HepG2 (cell line): ENCODE data around the gene TPO. TPM values are rescaled to one million over a fixed set of nuclear protein-coding genes. Genes with fewer than 3 reads are reported as not detected.

ENCODE experiments used
- ATAC-seq: fragments of 200-7000 bp; cut with Tn5 transposase; 3 replicates; pipeline ENCODE4 v1.9.1; 2020; ENCODE audit warnings: mild to moderate bottlenecking, moderate library complexity
- BruUV-seq: library from RNA; stranded (reverse); fragments of 400-500 nt; replicated peaks from 2 replicates; lab custom pipeline; 2021; lab: Mats Ljungman, UMichigan
- CTCF ChIA-PET: fragments of 300-600 bp; formaldehyde crosslinking; extraction: SDS; loops from one replicate; lab custom pipeline; 2021; ENCODE audit warnings: low total read pairs, inconsistent platforms, low intra/inter-chr PET ratio; lab: Yijun Ruan, JAX
- POLR2A ChIA-PET: fragments of 350-600 bp; sonication (Branson Sonifier 250); formaldehyde crosslinking; loops from one replicate; lab custom pipeline; 2020; ENCODE audit warnings: antibody characterized with exemption, inconsistent platforms; lab: Yijun Ruan, JAX
- DNase-seq: peaks from one replicate; pipeline ENCODE4 v3.0.0-alpha.2; 2015; ENCODE audit warnings: low spot score
- FAIRE-seq: peaks from 3 replicates; lab custom pipeline; 2011; peaks lifted over from hg19 to GRCh38; lab: Jason Lieb, UNC
- H2AFZ ChIP-seq: one replicate; pipeline ENCODE4 v1.6.1; 2011; ENCODE audit warnings: low read length, inconsistent platforms
- H3K27ac ChIP-seq: fragments of 300-600 bp; 3 replicates; pipeline ENCODE4 v1.8.0; 2011; ENCODE audit warnings: mixed run types, mild to moderate bottlenecking, mixed read lengths, low read length, inconsistent platforms; ENCODE audit not compliant: insufficient read depth; ENCODE audit errors: extremely low read length
- H3K27me3 ChIP-seq, 2 experiments: fragments of 200-600 bp in 1 of 2; 2 replicates in 1 of 2; 3 replicates in 1 of 2; pipeline versions ENCODE4 v1.6.0 to v1.8.0; 2011; ENCODE audit warnings: low read length in 2 of 2, mild to moderate bottlenecking in 2 of 2, moderate library complexity in 2 of 2, inconsistent platforms in 1 of 2; ENCODE audit not compliant: insufficient read depth in 2 of 2, control insufficient read depth in 1 of 2
- H3K36me3 ChIP-seq, 2 experiments: fragments of 200-600 bp in 1 of 2; replicated peaks in 1 of 2; 2 replicates in 1 of 2; 3 replicates in 1 of 2; pipeline versions ENCODE4 v1.5.1 to v1.8.0; 2011; ENCODE audit warnings: low read length in 2 of 2, inconsistent platforms in 1 of 2; ENCODE audit not compliant: insufficient read depth in 2 of 2, control insufficient read depth in 1 of 2
- H3K4me1 ChIP-seq: 2 replicates; pipeline ENCODE4 v1.5.1; 2012; ENCODE audit warnings: low read length, inconsistent platforms; ENCODE audit not compliant: insufficient read depth
- H3K4me2 ChIP-seq: 2 replicates; pipeline ENCODE4 v1.6.0; 2011; ENCODE audit warnings: low read depth, low read length, inconsistent platforms
- H3K4me3 ChIP-seq, 3 experiments: fragments of 200-600 bp in 1 of 3; sonication (generic), shearing (Covaris generic) in 1 of 3; replicated peaks in 1 of 3; 2 replicates each; pipeline ENCODE4 v1.5.1; 2011 to 2016; ENCODE audit warnings: low read length in 3 of 3, inconsistent platforms in 2 of 3, low read depth in 2 of 3, mild to moderate bottlenecking in 2 of 3, control low read depth in 1 of 3, mixed read lengths in 1 of 3; ENCODE audit not compliant: insufficient read depth in 1 of 3
- H3K79me2 ChIP-seq: one replicate; pipeline ENCODE4 v1.6.1; 2011; ENCODE audit warnings: low read length, inconsistent platforms; ENCODE audit not compliant: insufficient read depth
- H3K9ac ChIP-seq: 2 replicates; pipeline ENCODE4 v1.6.0; 2011; ENCODE audit warnings: mild to moderate bottlenecking, low read depth, low read length, inconsistent platforms; ENCODE audit not compliant: insufficient read depth
- H3K9me3 ChIP-seq: 2 replicates; pipeline ENCODE4 v1.5.1; 2012; ENCODE audit warnings: mild to moderate bottlenecking, low read length
- H4K20me1 ChIP-seq: 2 replicates; pipeline ENCODE4 v1.6.0; 2011; ENCODE audit warnings: inconsistent platforms, mild to moderate bottlenecking, low read length, moderate library complexity; ENCODE audit not compliant: insufficient read depth
- DBP ChIP-seq: sonication (generic); formaldehyde crosslinking; IDR thresholded peaks from 2 replicates; pipeline ENCODE4 v1.4.0; 2020; ENCODE audit warnings: missing genetic modification reagents; ENCODE audit errors: not compliant biosample characterization
- FOXK1 ChIP-seq: sonication (generic); formaldehyde crosslinking; IDR thresholded peaks from 2 replicates; pipeline ENCODE4 v1.4.0; 2020; ENCODE audit warnings: low read depth, missing genetic modification reagents, borderline replicate concordance
- NFIC ChIP-seq: IDR thresholded peaks from 2 replicates; pipeline ENCODE4 v1.6.1; 2012; ENCODE audit warnings: mild to moderate bottlenecking, low read length, inconsistent platforms
- PRDM15 ChIP-seq: sonication (generic); formaldehyde crosslinking; IDR thresholded peaks from 2 replicates; pipeline ENCODE4 v1.4.0; 2020; ENCODE audit warnings: missing genetic modification reagents
- PRDM4 ChIP-seq: sonication (generic); formaldehyde crosslinking; IDR thresholded peaks from 2 replicates; pipeline ENCODE4 v1.9.0; 2021; ENCODE audit warnings: missing genetic modification reagents, borderline replicate concordance
- SMAD9 ChIP-seq: sonication (generic); formaldehyde crosslinking; IDR thresholded peaks from 2 replicates; pipeline ENCODE4 v1.5.1; 2020; ENCODE audit warnings: mild to moderate bottlenecking, missing genetic modification reagents
- SNAPC2 ChIP-seq: sonication (generic); formaldehyde crosslinking; IDR thresholded peaks from 2 replicates; pipeline ENCODE4 v1.8.1; 2022; ENCODE audit warnings: mild to moderate bottlenecking, missing genetic modification reagents
- STAG1 ChIP-seq: sonication (generic); formaldehyde crosslinking; IDR thresholded peaks from 2 replicates; pipeline ENCODE4 v1.4.0; 2020; ENCODE audit warnings: missing genetic modification reagents
- THRA ChIP-seq: sonication (generic); formaldehyde crosslinking; IDR thresholded peaks from 2 replicates; pipeline ENCODE4 v1.4.0; 2020; ENCODE audit warnings: missing genetic modification reagents, borderline replicate concordance
- ZBTB43 ChIP-seq: sonication (generic); formaldehyde crosslinking; conservative IDR thresholded peaks from 2 replicates; pipeline ENCODE4 v1.4.0; 2020; ENCODE audit warnings: missing genetic modification reagents
- ZFYVE20 ChIP-seq: sonication (generic); formaldehyde crosslinking; IDR thresholded peaks from 2 replicates; pipeline ENCODE4 v1.8.0; 2023; ENCODE audit warnings: low read depth, mild to moderate bottlenecking, moderate library complexity, missing genetic modification reagents, borderline replicate concordance
- ZNF549 ChIP-seq: sonication (generic); formaldehyde crosslinking; IDR thresholded peaks from 2 replicates; pipeline ENCODE4 v1.5.0; 2020; ENCODE audit warnings: missing genetic modification reagents
- ZNF569 ChIP-seq: sonication (generic); formaldehyde crosslinking; IDR thresholded peaks from 2 replicates; pipeline ENCODE4 v1.5.0; 2020; ENCODE audit warnings: mild to moderate bottlenecking, missing genetic modification reagents, moderate library complexity, borderline replicate concordance
- ZNF7 ChIP-seq: IDR thresholded peaks from 2 replicates; pipeline ENCODE4 v1.6.1; 2016; ENCODE audit warnings: missing biosample characterization, missing genetic modification reagents
- WGBS: methylation state at CpG from one replicate; pipeline ENCODE4 v1.1.6; 2017; ENCODE audit warnings: low lambda C conversion rate; 5-methylcytosine and 5-hydroxymethylcytosine counted together
- in situ Hi-C: cut with HindIII; loops from 2 replicates; pipeline ENCODE4 v1.10.0; 2017; ENCODE audit warnings: low pct_unique_long_range_greater_than_20kb; ENCODE audit not compliant: extremely low pct_ligation_motif_present
- intact Hi-C: fragments of 100-400 bp; cut with micrococcal nuclease; formaldehyde crosslinking; loops from one replicate; pipeline ENCODE4 v1.10.0; 2022; ENCODE audit not compliant: unreplicated experiment
- polyA plus RNA-seq, 8 experiments: library from polyadenylated mRNA; depleted of rRNA in 3 of 8; stranded (reverse) in 7 of 8; unstranded in 1 of 8; fragments of >200 nt; fragmentation: Illumina TruSeq in 4 of 8; extraction: Trizol in 4 of 8; gene quantifications; 2 replicates each; pipeline versions ENCODE4 v1.2.1 to v1.2.3, GENCODE V29; 2011 to 2016; ENCODE audit warnings: low read depth in 4 of 8, missing spikeins in 1 of 8, mixed read lengths in 1 of 8; ENCODE audit not compliant: insufficient read depth in 1 of 8
- total RNA-seq, 5 experiments: library from RNA; depleted of rRNA; stranded (reverse); fragments of >200 nt; fragmentation: Illumina TruSeq; extraction: Trizol; gene quantifications; 2 replicates each; pipeline ENCODE4 v1.2.3, GENCODE V29; 2016; ENCODE audit warnings: low read depth in 1 of 5

TPO gene
- total and polyA plus RNA-seq, 2 of the 13 experiments (the other 11 are each of a cell fraction or from before 2014, with no cell fraction given): not detected

GRCh38 chr2:1586251-1586922 is 173.1 kb downstream of the TPO start:
- Histone ChIP-seq H3K4me3 (no peak overlapping the region), H3K79me2 (no peaks in the 10 kb centered on the region), H4K20me1 (no peaks in the 10 kb centered on the region), H3K27me3 (peaks cover 26 to 92% of the 10 kb centered on the region in 2 experiments; a peak in 4 of 5 replicates), H2AFZ (no peak overlapping the region), H3K36me3 (no peaks in the 10 kb centered on the region), H3K4me2 (no peak overlapping the region), H3K27ac (no peak overlapping the region), H3K9ac (no peak overlapping the region), H3K9me3 (no peaks in the 10 kb centered on the region), H3K4me1 (no peaks in the 10 kb centered on the region)
- CTCF ChIA-PET: no interaction called here
- intact Hi-C loops (no loop called here), in situ Hi-C loops (no loop called here)
- ATAC-seq (no peak), DNase-seq (no peak), FAIRE-seq (no peak)
- WGBS: 16% methylated on average over 14 of the region's 14 CpGs
- POLR2A ChIA-PET: no interaction called here
- no TSS peak for BruUV-seq
- no peak for TF ChIP-seq ZNF549 (CRISPR knock-in tag)
- no peak for TF ChIP-seq PRDM15 (CRISPR knock-in tag)
- no peak for TF ChIP-seq THRA
- TF ChIP-seq DBP (CRISPR knock-in tag): no peak
- no peak for TF ChIP-seq ZBTB43 (CRISPR knock-in tag)
- no peak for TF ChIP-seq SNAPC2
- TF ChIP-seq STAG1 (CRISPR knock-in tag): no peak
- TF ChIP-seq ZNF569 (CRISPR knock-in tag): no peak
- TF ChIP-seq SMAD9 (CRISPR knock-in tag): no peak
- TF ChIP-seq PRDM4 (CRISPR knock-in tag): no peak
- TF ChIP-seq NFIC: no peak
- TF ChIP-seq FOXK1 (CRISPR knock-in tag): no peak
- no peak for TF ChIP-seq ZFYVE20 (CRISPR knock-in tag)
- TF ChIP-seq ZNF7 (CRISPR knock-in tag): no peak
